NCI-H460 (cell line): Measurements from ENCODE around the gene PAN3. TPM values are rescaled to one million over a fixed set of nuclear protein-coding genes. Genes with fewer than 3 reads are reported as not detected.

Source experiments
- DNase-seq: peaks from one replicate; pipeline ENCODE4 v3.0.0-alpha.2; 2016; ENCODE audit warnings: low read depth; ENCODE audit errors: extremely low read depth
- total RNA-seq: library from RNA; depleted of rRNA; stranded (reverse); fragments of >200 nt; shearing (Covaris generic); gene quantifications from 2 replicates; pipeline ENCODE4 v1.2.3, GENCODE V29; 2014

The PAN3 gene
- total RNA-seq, 1 experiment from 2014 or later: 16.2 TPM

- DNase-seq: no peak
Observed at GRCh38 chr13:28286263-28286662, 147.9 kb downstream of the PAN3 start.

DNA sequence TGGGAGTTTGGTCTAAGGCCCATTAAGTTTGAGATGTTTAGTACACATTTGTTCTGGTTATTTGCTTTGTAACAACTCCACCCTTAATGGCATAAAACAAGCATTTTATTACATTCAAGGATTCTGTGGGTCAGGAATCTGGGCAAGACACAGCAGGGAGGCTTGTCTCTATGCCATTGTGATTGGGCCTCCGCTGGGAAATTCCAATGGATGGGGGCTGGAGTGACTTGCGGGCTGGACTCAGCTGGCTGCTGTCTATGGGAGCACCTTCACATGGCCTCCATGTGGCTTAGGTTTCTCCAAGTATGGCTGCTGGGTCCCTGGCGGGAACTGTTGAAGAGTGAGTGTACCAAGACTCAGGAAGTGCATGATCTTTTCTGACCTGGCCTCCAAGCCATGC, 159.0 kb downstream of the PAN3 start:
- no peak for DNase-seq

DNA sequence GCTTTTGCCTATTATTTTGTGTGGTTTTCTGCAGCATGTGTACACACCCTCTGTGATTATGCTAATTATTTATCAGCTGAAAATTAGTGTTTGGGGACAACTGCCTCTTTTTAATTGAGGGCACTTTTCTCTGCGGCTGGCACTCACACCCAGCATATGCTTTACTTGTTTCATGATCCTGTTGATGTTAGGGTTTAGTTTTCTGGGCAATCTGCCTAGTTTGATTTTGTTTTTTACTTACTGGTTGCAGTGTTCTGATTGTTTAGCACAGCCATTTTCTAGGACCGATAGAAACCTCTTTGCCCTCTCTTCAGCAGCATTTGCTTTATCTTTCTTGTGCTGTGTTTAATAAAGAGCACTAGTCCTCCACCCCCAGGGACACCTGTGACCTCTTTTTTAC, 161.6 kb downstream of the PAN3 start:
- DNase-seq: no peak

GRCh38 chr13:28301839-28302238, 163.5 kb downstream of the PAN3 start:
- DNase-seq: no peak

DNA sequence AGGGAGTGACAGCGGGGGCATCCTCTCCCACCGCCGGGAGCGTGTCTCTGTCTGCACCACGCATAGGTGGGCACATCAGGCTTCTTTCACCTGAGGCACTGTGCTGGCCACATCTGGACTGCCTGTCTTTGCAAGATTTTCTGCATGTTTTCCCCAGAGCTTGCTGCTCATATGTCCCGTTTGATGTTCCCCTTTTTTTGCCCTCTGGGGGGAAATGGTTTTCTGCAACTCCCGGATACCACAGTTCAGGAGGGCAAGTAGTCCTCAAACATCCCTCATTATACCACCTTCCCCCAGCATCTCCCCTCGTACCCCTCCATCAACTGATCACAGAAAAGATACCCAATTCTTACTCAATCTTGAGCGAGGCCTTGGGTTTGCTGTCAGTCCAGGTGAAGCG, 168.0 kb downstream of the PAN3 start:
- DNase-seq: no peak

GRCh38 chr13:28313579-28313978, 175.2 kb downstream of the PAN3 start:
- DNase-seq: no peak

- DNase-seq: no peak
Observed at GRCh38 chr13:28314879-28315278, 176.5 kb downstream of the PAN3 start.

- no peak for DNase-seq
Observed at GRCh38 chr13:28316129-28316528, 177.8 kb downstream of the PAN3 start.

DNA sequence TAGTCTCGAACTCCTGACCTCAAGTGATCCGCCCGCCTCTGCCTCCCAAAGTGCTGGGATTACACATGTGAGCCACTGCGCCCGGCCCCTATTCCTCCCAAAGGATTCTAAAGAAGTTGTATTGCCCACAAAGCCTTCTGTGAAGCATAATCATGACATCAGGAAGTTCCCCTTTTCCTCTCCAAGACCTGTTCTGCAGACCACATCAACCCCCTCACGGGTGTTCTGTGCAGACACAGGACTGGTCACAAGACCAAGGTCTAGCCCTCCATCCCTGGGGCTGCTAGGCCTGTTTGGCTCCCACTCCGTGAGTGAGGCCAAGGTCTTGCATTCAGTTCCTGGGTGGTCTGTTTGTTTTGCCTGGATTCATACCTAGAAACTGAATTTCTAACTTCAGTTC, 178.5 kb downstream of the PAN3 start:
- DNase-seq: no peak

- no peak for DNase-seq
Observed at GRCh38 chr13:28318496-28318895, 180.2 kb downstream of the PAN3 start.

DNA sequence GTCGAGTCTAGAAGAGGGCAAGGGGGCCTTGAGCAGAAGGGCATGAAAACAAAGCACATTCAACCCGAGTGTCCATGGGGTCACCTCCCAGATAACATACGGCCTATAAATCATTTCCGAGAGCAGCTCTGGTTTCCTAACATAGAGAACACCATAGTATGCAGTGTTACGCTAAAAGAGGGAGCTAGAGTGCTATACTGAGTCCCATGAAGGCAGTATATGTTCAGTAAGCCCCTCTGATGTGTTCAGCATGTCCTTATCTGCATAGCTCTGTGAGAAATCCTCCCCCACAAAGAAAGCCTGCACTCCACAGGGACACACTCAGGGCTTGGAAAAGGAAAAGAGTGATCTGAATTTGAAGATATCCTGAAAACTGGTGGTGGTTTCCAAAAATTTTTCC, 181.2 kb downstream of the PAN3 start:
- DNase-seq: no peak

DNA sequence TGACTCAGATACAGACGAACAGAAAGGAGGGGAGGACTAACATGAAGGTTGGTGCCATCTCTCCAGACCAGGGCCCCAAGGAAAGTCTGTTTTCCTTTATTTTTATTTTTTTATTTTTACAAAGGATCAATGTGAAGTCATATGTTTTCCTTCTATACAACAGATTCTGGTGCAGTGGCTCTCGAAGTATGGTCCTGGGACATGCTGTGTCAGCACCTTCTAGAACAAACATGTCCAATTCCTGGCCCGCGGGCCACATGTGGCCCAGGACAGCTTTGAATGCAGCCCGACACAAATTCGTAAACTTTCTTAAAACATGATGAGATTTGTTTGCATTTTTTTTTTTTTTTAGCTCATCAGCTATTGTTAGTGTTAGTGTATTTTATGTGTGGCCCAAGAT, 181.9 kb downstream of the PAN3 start:
- DNase-seq: no peak

GRCh38 chr13:28320884-28321574, 182.7 kb downstream of the PAN3 start:
- DNase-seq: no peak

- no peak for DNase-seq
Observed at GRCh38 chr13:28321756-28322155, 183.4 kb downstream of the PAN3 start.

- no peak for DNase-seq
Observed at GRCh38 chr13:28322256-28322905, 184.0 kb downstream of the PAN3 start.

GRCh38 chr13:28324181-28324789, 185.9 kb downstream of the PAN3 start:
- peak; percentile 50 for DNase-seq

GRCh38 chr13:28325022-28325421, 186.7 kb downstream of the PAN3 start:
- no peak for DNase-seq

DNA sequence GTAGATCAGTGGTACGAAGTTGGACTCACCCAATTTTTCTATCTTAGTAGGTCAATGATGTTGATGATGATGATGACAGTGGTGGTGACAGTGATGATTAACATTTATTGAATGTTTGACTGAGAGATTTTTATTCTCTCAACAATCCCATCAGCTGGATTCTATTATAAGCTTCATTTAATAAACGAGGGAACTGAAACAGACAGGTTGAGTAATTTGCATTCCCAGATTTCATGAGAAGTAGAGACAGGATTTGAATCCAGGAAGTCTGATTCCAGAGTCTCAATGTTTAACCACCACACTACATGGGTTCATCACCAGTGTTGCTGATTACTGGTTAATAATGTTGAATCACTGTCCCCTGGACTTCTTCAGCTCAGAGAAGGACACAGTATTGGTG, 187.7 kb downstream of the PAN3 start:
- no peak for DNase-seq

- DNase-seq: no peak
Observed at GRCh38 chr13:28327373-28328270, 189.3 kb downstream of the PAN3 start.

DNA sequence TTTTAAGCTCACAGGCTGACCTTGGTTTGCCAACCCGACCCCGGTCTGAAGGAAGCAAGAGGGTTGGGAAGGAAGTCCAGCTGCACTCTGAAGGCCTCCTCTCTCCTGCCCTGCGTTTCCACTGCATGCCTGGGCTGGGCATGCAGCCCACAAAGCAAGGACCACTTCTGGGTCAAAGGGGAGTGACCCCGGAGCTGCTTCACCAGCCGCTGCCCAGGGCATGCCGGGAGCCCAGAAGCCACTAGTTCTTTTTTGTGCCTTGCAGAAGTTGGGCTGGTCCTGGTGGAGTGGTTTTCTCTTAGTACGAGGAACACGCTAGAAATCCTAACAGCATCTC, 189.9 kb downstream of the PAN3 start:
- no peak for DNase-seq
